Erythroblast (primary cell): ENCODE results near the gene DMD.

Experiments
- GATA1 ChIP-seq: IDR thresholded peaks from 2 replicates; pipeline ENCODE4 v1.6.1; 2011; ENCODE audit warnings: low read depth, mild to moderate bottlenecking, control low read depth, low read length, moderate library complexity
- POLR2A ChIP-seq: IDR thresholded peaks from 2 replicates; pipeline ENCODE4 v1.6.1; 2011; ENCODE audit warnings: mild to moderate bottlenecking, low read length

GRCh38 chrX:31091819-31092218 is 2119.5 kb downstream of the DMD start:
- TF ChIP-seq POLR2A: no peak
- no peak for TF ChIP-seq GATA1
